ENCODE data around the gene DNAAF8. TPM values are rescaled to one million over a fixed set of nuclear protein-coding genes. Genes with fewer than 3 reads are reported as not detected.

The DNAAF8 gene
- total RNA-seq (2014; rRNA removed) (0.58 and 1.2 TPM in 2 replicates), Bru-seq, nascent RNA (percentile 27 among the genes with signal in this experiment), BruChase-seq, experiment 1, labeled RNA remaining after a 6-hour chase (percentile 23 among the genes with signal in this experiment), BruChase-seq, experiment 2, labeled RNA remaining after a 2-hour chase (percentile 16 among the genes with signal in this experiment)
- long read RNA-seq, partial matches to known transcripts = 1 of 4 reads
- long read RNA-seq, other reads (novel, unspliced or antisense) = 3 of 4 reads

GRCh38 chr16:4734063-4734729 lies at the start of gene DNAAF8, which contains the start of gene ANKS3:
DNAAF8 (plus strand) TSS chr16:4734537; CDS start chr16:4736515, 1,978 bp downstream.
ANKS3 (minus strand) TSS chr16:4734271; CDS start chr16:4730149, 4,122 bp downstream.
- no peaks in the 10 kb centered on the region; the same call in 1 of the 2 replicates for H3K4me1 ChIP-seq (ENCODE audit: insufficient read depth, low read length)
- BruUV-seq (replicated peaks) = no TSS peak
- H3K27ac ChIP-seq (ENCODE audit: low read length) = peak within 1 kb of the TSS; percentile 76
- H3F3A ChIP-seq (ENCODE audit: low read length, unreplicated experiment) = no peaks in the 10 kb centered on the region
- H3K9me2 ChIP-seq (replicated peaks; ENCODE audit: low read length) = no peaks in the 10 kb centered on the region
- no peaks in the 10 kb centered on the region for H3K36me3 ChIP-seq (ENCODE audit: low read depth, low read length)
- TF ChIP-seq, protein P1, sequence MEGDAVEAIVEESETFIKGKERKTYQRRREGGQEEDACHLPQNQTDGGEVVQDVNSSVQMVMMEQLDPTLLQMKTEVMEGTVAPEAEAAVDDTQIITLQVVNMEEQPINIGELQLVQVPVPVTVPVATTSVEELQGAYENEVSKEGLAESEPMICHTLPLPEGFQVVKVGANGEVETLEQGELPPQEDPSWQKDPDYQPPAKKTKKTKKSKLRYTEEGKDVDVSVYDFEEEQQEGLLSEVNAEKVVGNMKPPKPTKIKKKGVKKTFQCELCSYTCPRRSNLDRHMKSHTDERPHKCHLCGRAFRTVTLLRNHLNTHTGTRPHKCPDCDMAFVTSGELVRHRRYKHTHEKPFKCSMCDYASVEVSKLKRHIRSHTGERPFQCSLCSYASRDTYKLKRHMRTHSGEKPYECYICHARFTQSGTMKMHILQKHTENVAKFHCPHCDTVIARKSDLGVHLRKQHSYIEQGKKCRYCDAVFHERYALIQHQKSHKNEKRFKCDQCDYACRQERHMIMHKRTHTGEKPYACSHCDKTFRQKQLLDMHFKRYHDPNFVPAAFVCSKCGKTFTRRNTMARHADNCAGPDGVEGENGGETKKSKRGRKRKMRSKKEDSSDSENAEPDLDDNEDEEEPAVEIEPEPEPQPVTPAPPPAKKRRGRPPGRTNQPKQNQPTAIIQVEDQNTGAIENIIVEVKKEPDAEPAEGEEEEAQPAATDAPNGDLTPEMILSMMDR (conservative IDR thresholded peaks at IDR 0.05; ENCODE audit: low read depth, low read length) = no peak
- no peak for TF ChIP-seq EZH2 (IDR thresholded peaks at IDR 0.05; ENCODE audit: low read length, unreplicated experiment)
- TF ChIP-seq EZH2phosphoT487 (IDR thresholded peaks at IDR 0.05; ENCODE audit: borderline replicate concordance, low read length) = no peak
- intact Hi-C loops (cut with micrococcal nuclease) = loop anchor here (5.0 to 10.0 kb wide), 2 partner anchors 68 to 211 kb away; partner anchors contain the start of gene ROGDI
- peak within 1 kb of the TSS; percentile 94 for H3K9ac ChIP-seq (ENCODE audit: low read length)
- no peaks in the 10 kb centered on the region for H4K20me1 ChIP-seq (ENCODE audit: low read length)
- H2AFZ ChIP-seq (ENCODE audit: low read length) = peak within 1 kb of the TSS; percentile 99
- CTCF ChIA-PET = no interaction called here
- POLR2A ChIA-PET (ENCODE audit: unreplicated experiment) = interaction anchor here (0.5 to 1.2 kb wide), 8 partner anchors 32 to 381 kb away, joined by 3 to 10 read pairs (median 4); partner anchors contain the start of gene ZNF500
- H3K9me3 ChIP-seq (ENCODE audit: low read length) = no peaks in the 10 kb centered on the region
- H3K79me2 ChIP-seq (ENCODE audit: low read length) = peaks cover 24% of the 10 kb centered on the region
- peak within 1 kb of the TSS; percentile 94 for H3K4me3 ChIP-seq (ENCODE audit: low read length)
- H3K4me2 ChIP-seq (ENCODE audit: low read length) = peak within 1 kb of the TSS; percentile 100
- no peaks in the 10 kb centered on the region for H3K27me3 ChIP-seq (ENCODE audit: low read length)
- DNase-seq = peak; percentile 91
- ATAC-seq = peak; percentile 94

GRCh38 chr16:4684763-4685162 lies 49.6 kb upstream of the DNAAF8 start:
- peaks cover 10% of the 10 kb centered on the region for H3K4me1 ChIP-seq (ENCODE audit: insufficient read depth, low read length)

More at GRCh38 chr16:4684763-4685162, 49.6 kb upstream of the DNAAF8 start:
- no peak overlapping the region for H3K4me3 ChIP-seq (ENCODE audit: low read length)
- H2AFZ ChIP-seq (ENCODE audit: low read length) = no peak overlapping the region
- no peaks in the 10 kb centered on the region for H4K20me1 ChIP-seq (ENCODE audit: low read length)
- no peaks in the 10 kb centered on the region for H3K36me3 ChIP-seq (ENCODE audit: low read depth, low read length)
- no peaks in the 10 kb centered on the region for H3F3A ChIP-seq (ENCODE audit: low read length, unreplicated experiment)
- no TSS peak for BruUV-seq (replicated peaks)
- ATAC-seq (no peak), DNase-seq (peak; percentile 10)
- ChIA-PET CTCF (no interaction called here), POLR2A (ENCODE audit: unreplicated experiment) (no interaction called here)
- no peaks in the 10 kb centered on the region for H3K9me2 ChIP-seq (replicated peaks; ENCODE audit: low read length)
- TF ChIP-seq, protein P1 (conservative IDR thresholded peaks at IDR 0.05; ENCODE audit: low read depth, low read length) = no peak
- TF ChIP-seq EZH2 (IDR thresholded peaks at IDR 0.05; ENCODE audit: low read length, unreplicated experiment) = no peak
- no peak for TF ChIP-seq EZH2phosphoT487 (IDR thresholded peaks at IDR 0.05; ENCODE audit: borderline replicate concordance, low read length)
- no peak overlapping the region for H3K27ac ChIP-seq (ENCODE audit: low read length)
- no peak overlapping the region for H3K4me2 ChIP-seq (ENCODE audit: low read length)
- H3K27me3 ChIP-seq (ENCODE audit: low read length) = no peaks in the 10 kb centered on the region
- no peaks in the 10 kb centered on the region for H3K9me3 ChIP-seq (ENCODE audit: low read length)
- no peaks in the 10 kb centered on the region for H3K79me2 ChIP-seq (ENCODE audit: low read length)
- H3K9ac ChIP-seq (ENCODE audit: low read length) = no peak overlapping the region
- intact Hi-C loops (cut with micrococcal nuclease) = no loop called here
